KMS-11 (cell line): Measurements from ENCODE around the gene AK1.

ENCODE experiments used
- H2AFZ ChIP-seq: fragments of 200-600 bp; sonication (generic); 2 replicates; pipeline ENCODE4 v1.6.1; 2016; ENCODE audit warnings: antibody characterized with exemption, mixed run types, low read depth
- H3K27ac ChIP-seq: fragments of 200-600 bp; sonication (generic); 2 replicates; pipeline ENCODE4 v1.6.1; 2016; ENCODE audit warnings: mild to moderate bottlenecking, mixed run types
- H3K27me3 ChIP-seq: fragments of 200-600 bp; sonication (generic); 2 replicates; pipeline ENCODE4 v1.6.1; 2017; ENCODE audit warnings: mild to moderate bottlenecking, low read depth, mixed run types, moderate library complexity; ENCODE audit not compliant: insufficient read depth
- H3K36me3 ChIP-seq: fragments of 200-600 bp; sonication (generic); 2 replicates; pipeline ENCODE4 v1.6.1; 2017; ENCODE audit warnings: mild to moderate bottlenecking, mixed run types; ENCODE audit not compliant: insufficient read depth
- H3K4me1 ChIP-seq: fragments of 200-600 bp; sonication (generic); 2 replicates; pipeline ENCODE4 v1.6.1; 2016; ENCODE audit warnings: mild to moderate bottlenecking, low read depth, mixed run types; ENCODE audit not compliant: poor library complexity, severe bottlenecking
- H3K4me2 ChIP-seq: fragments of 200-600 bp; sonication (generic); 2 replicates; pipeline ENCODE4 v1.7.0; 2016; ENCODE audit warnings: mild to moderate bottlenecking, mixed run types
- H3K4me3 ChIP-seq: fragments of 200-600 bp; sonication (generic); IDR thresholded peaks from 2 replicates; pipeline ENCODE4 v1.6.1; 2017; ENCODE audit warnings: low read depth, low read length, mixed read lengths; ENCODE audit not compliant: insufficient read depth
- H3K79me2 ChIP-seq: fragments of 200-600 bp; sonication (generic); 2 replicates; pipeline ENCODE4 v1.6.1; 2016; ENCODE audit warnings: low read depth, mixed run types; ENCODE audit not compliant: insufficient read depth
- H3K9ac ChIP-seq: fragments of 200-600 bp; sonication (generic); 2 replicates; pipeline ENCODE4 v1.6.1; 2016; ENCODE audit warnings: mild to moderate bottlenecking, mixed run types
- H4K20me1 ChIP-seq: fragments of 200-600 bp; sonication (generic); 2 replicates; pipeline ENCODE4 v1.6.1; 2016; ENCODE audit warnings: mild to moderate bottlenecking, mixed run types; ENCODE audit not compliant: insufficient read depth
- TF ChIP-seq, protein P1 (sequence below): fragments of 200-600 bp; sonication (generic); conservative IDR thresholded peaks from 2 replicates; pipeline ENCODE4 v1.6.1; 2017; ENCODE audit warnings: low read depth, mild to moderate bottlenecking, antibody characterized with exemption, low read length, moderate library complexity, mixed read lengths

AK1 gene

DNA sequence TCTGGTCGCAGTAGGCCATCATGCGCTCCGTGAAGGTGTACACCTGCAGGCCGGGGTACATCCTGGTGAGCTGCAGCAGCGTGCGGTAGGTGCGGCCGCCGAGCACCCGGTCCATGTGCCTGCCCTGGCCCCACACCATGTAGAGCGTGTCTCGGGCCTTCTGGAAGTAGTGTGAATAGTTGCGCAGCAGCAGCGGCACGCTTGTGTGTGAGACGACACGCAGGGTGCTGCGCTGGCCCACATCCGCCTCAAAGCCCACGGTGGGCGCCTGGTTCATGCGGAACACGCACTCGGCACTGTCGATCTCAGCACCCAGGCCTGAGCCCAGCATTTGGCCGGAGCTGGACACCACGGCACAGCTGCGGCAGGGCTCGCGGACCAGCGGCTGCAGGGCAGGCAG lies 34.8 kb upstream of the AK1 start:
- no peaks in the 10 kb centered on the region for H4K20me1 ChIP-seq
- no peak overlapping the region for H3K4me3 ChIP-seq

DNA sequence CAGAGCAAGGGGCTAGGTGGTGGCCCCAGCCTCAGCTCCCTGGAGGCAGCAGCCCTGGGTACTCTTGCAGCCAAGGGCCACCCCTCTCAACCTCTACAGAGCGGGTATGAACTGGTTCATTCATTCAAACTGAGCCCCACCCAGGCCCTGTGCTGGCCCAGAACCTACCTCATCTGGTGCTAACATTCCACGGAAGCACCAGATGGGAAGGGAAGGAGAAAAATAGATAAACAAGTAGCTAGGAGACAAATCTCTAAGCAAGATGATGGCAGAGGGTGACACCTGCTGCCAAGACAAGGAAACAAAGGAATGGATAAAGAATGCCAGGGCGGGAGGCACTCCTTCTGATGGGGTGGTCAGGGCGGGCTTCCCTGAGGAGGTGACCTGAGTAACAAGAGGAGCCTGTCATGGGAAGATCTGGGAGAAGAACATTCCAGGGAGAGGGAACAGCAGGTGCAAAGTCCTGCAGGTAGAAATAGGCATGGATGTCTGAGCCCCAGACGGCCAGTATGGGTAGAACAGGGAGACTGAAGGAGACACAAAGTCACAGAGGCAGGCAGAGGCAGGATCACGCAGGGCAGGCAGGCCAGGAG lies 33.2 kb upstream of the AK1 start:
- Histone ChIP-seq H3K4me3 (no peak overlapping the region), H2AFZ (no peak overlapping the region), H3K27me3 (no peaks in the 10 kb centered on the region), H3K4me1 (peaks cover 67% of the 10 kb centered on the region), H4K20me1 (no peaks in the 10 kb centered on the region), H3K27ac (peak overlapping the region; percentile 97), H3K79me2 (peaks cover 51% of the 10 kb centered on the region), H3K36me3 (peaks cover 14% of the 10 kb centered on the region; the same call in 1 of the 2 replicates), H3K9ac (peak overlapping the region; percentile 85), H3K4me2 (peak overlapping the region; percentile 64)
- TF ChIP-seq, protein P1, sequence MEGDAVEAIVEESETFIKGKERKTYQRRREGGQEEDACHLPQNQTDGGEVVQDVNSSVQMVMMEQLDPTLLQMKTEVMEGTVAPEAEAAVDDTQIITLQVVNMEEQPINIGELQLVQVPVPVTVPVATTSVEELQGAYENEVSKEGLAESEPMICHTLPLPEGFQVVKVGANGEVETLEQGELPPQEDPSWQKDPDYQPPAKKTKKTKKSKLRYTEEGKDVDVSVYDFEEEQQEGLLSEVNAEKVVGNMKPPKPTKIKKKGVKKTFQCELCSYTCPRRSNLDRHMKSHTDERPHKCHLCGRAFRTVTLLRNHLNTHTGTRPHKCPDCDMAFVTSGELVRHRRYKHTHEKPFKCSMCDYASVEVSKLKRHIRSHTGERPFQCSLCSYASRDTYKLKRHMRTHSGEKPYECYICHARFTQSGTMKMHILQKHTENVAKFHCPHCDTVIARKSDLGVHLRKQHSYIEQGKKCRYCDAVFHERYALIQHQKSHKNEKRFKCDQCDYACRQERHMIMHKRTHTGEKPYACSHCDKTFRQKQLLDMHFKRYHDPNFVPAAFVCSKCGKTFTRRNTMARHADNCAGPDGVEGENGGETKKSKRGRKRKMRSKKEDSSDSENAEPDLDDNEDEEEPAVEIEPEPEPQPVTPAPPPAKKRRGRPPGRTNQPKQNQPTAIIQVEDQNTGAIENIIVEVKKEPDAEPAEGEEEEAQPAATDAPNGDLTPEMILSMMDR: 0 out of 2 replicates have a peak, but pooled peaks have one; percentile 31

More for the DNA sequence above, 34.8 kb upstream of the AK1 start:
- peaks cover 60% of the 10 kb centered on the region for H3K4me1 ChIP-seq
- peak overlapping the region; percentile 97 for H3K27ac ChIP-seq
- TF ChIP-seq, protein P1: no peak
- peaks cover 60% of the 10 kb centered on the region for H3K79me2 ChIP-seq
- H2AFZ ChIP-seq: no peak overlapping the region
- no peaks in the 10 kb centered on the region for H3K27me3 ChIP-seq
- peak overlapping the region; percentile 53; the same call in 1 of the 2 replicates for H3K9ac ChIP-seq
- H3K4me2 ChIP-seq: peak overlapping the region; percentile 64
- H3K36me3 ChIP-seq: peaks cover 14% of the 10 kb centered on the region; the same call in 1 of the 2 replicates

DNA sequence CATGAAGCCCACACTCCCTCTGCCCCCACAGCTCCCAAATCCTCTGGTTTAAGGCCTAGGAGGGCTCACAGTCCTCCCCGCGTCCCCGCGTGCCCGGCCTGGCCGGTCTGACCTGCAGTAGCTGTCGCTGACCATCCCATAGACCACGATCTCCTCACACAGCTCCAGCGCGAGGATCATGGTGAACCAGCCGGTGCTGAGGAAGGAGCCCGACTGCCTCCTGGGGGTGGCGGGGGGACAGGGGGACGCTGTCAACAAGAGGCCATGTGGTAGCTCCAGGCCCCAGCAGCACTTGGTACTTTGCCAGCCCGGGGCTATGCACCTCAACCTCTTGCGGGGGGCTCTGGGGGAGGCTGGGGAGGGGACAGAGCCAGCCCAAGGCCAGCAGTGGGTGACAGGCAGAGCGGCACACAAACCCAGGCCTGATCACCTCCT lies 32.4 kb upstream of the AK1 start:
- Histone ChIP-seq H4K20me1 (no peaks in the 10 kb centered on the region), H3K9ac (no peak overlapping the region), H3K4me2 (peak overlapping the region; percentile 64; the same call in 1 of the 2 replicates), H3K27me3 (no peaks in the 10 kb centered on the region), H3K36me3 (peaks cover 14% of the 10 kb centered on the region; the same call in 1 of the 2 replicates), H3K4me3 (no peak overlapping the region), H3K79me2 (peaks cover 44% of the 10 kb centered on the region), H3K4me1 (peaks cover 64% of the 10 kb centered on the region), H3K27ac (peak overlapping the region; percentile 97; the same call in 1 of the 2 replicates), H2AFZ (no peak overlapping the region)
- TF ChIP-seq, protein P1: no peak

DNA sequence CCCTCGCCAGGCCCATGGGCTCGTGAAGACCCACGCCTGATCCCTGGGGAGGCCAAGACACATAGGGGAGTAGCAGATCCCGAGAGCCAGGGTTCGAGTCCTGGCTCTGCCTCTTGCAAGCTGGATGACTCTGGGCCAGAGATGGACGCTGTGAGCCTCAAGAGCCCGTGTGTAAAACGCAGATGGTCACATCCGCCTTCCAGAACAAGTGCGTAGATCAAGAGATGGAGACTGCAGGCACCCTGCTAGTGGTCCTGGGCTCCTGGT lies 31.1 kb upstream of the AK1 start:
- no peak overlapping the region for H3K9ac ChIP-seq
- H2AFZ ChIP-seq: no peak overlapping the region
- H3K27ac ChIP-seq: no peak overlapping the region
- H3K27me3 ChIP-seq: no peaks in the 10 kb centered on the region
- no peaks in the 10 kb centered on the region for H4K20me1 ChIP-seq
- no peak overlapping the region for H3K4me3 ChIP-seq
- peaks cover 57% of the 10 kb centered on the region for H3K4me1 ChIP-seq
- TF ChIP-seq, protein P1: no peak
- peaks cover 31% of the 10 kb centered on the region for H3K79me2 ChIP-seq
- H3K4me2 ChIP-seq: no peak overlapping the region
- peaks cover 6% of the 10 kb centered on the region; the same call in 1 of the 2 replicates for H3K36me3 ChIP-seq
